Gastroesophageal sphincter (tissue), 4 donors: ENCODE results near the gene ARHGAP1. TPM values are rescaled to one million over a fixed set of nuclear protein-coding genes. Genes with fewer than 3 reads are reported as not detected.

Experiments used
- ATAC-seq: fragments of 150-250 bp; one replicate; pipeline ENCODE4 v1.9.1; 2016; ENCODE audit warnings: mild to moderate bottlenecking, moderate library complexity
- H3K27ac ChIP-seq, 4 donors: fragments of 200-600 bp; sonication (generic) in 3 of 4; 1 replicate in 3 of 4; 2 replicates in 1 of 4; pipeline ENCODE4 v1.5.1; 2016 to 2019
- H3K27me3 ChIP-seq: fragments of 200-600 bp; sonication (generic); one replicate; pipeline ENCODE4 v1.5.1; 2019
- H3K36me3 ChIP-seq, 2 donors: fragments of 200-600 bp; sonication (generic); one replicate each; pipeline ENCODE4 v1.5.1; 2019; ENCODE audit warnings: control low read depth in 1 of 2
- H3K4me1 ChIP-seq, 3 donors: fragments of 200-600 bp; sonication (generic); 1 replicate in 2 of 3; 2 replicates in 1 of 3; pipeline ENCODE4 v1.5.1; 2016 to 2019; ENCODE audit warnings: control low read depth in 2 of 3
- H3K4me3 ChIP-seq, 2 donors: fragments of 200-600 bp; sonication (generic); one replicate each; pipeline ENCODE4 v1.5.1; 2019; ENCODE audit warnings: mild to moderate bottlenecking in 1 of 2, moderate library complexity in 1 of 2
- H3K9me3 ChIP-seq, 3 donors: fragments of 200-600 bp; sonication (generic); one replicate each; pipeline ENCODE4 v1.5.1; 2017 to 2019; ENCODE audit warnings: control low read depth in 2 of 3
- CTCF ChIP-seq, 4 experiments: fragments of 200-600 bp in 2 of 4; fragments of 450-650 bp in 2 of 4; sonication (generic) in 1 of 4; IDR thresholded peaks; one replicate each; pipeline ENCODE4 v1.5.1; 2017 to 2019; ENCODE audit warnings: antibody characterized with exemption in 4 of 4, mild to moderate bottlenecking in 2 of 4, moderate library complexity in 2 of 4
- EP300 ChIP-seq: sonication (generic); formaldehyde crosslinking; IDR thresholded peaks from one replicate; pipeline ENCODE4 v1.6.1; 2017; ENCODE audit warnings: antibody characterized with exemption, mild to moderate bottlenecking
- POLR2A ChIP-seq, 2 donors: fragments of 450-650 bp; IDR thresholded peaks; one replicate each; pipeline ENCODE4 v1.6.1; 2017; ENCODE audit warnings: antibody characterized with exemption in 2 of 2, mild to moderate bottlenecking in 2 of 2, moderate library complexity in 1 of 2
- POLR2AphosphoS5 ChIP-seq: sonication (generic); formaldehyde crosslinking; IDR thresholded peaks from one replicate; pipeline ENCODE4 v1.6.1; 2017; ENCODE audit warnings: antibody characterized with exemption
- WGBS, 2 donors: methylation state at CpG; one replicate each; pipeline ENCODE4 v1.1.5; 2018; ENCODE audit warnings: low coverage in 1 of 2; 5-methylcytosine and 5-hydroxymethylcytosine counted together
- total RNA-seq, 4 donors: library from RNA; depleted of rRNA; stranded (reverse); fragments of >200 nt; gene quantifications; one replicate each; pipeline ENCODE4 v1.1.0, GENCODE V29; 2016

ARHGAP1 gene
- total RNA-seq, 4 donors from 2014 or later = 57.3 to 105 (median 64.0) TPM

DNA sequence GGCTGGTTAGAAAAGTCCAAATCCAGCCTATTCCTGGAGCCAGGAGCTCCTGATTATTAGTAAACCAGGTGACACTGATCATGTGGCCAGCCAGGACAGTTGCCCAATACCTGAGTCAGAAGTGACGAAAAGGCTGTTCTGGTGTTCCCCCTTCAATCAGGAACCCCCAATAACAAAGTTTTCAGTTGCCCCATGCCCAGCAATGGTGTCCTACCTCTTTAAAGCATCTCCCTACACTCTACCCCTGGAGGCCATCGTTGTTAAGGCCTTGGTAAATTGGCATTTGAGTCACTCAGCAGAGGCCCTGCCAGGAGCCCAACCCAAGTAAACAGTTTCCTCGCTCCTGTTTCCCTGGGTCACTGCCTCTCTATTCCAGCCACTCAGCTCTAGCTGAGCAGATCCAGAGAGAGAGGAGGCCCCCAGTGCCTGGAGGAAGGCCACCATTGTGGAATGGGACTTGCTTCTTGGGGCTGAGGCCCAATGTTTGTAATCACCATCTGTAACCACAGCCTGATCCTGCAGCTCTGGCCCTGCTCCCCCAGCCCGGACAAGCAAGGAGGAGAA is 25.0 kb downstream of the ARHGAP1 start:
- H3K27ac ChIP-seq = peak overlapping the region; percentile 35 to 86 (median 79)
- ATAC-seq = peak; percentile 79
- 5 to 40% methylated on average over 2 to 3 of the region's 4 CpGs for WGBS, 2 donors
- H3K36me3 ChIP-seq = peaks cover 0 to 86% of the 10 kb centered on the region in 2 donors
- H3K4me1 ChIP-seq = peaks cover 4 to 43% (median 29%) of the 10 kb centered on the region in 3 donors
- H3K4me3 ChIP-seq = no peak overlapping the region
- H3K27me3 ChIP-seq = no peaks in the 10 kb centered on the region
- H3K9me3 ChIP-seq = no peaks in the 10 kb centered on the region
- no peak for TF ChIP-seq EP300
- peak in 1 of 4 experiments; percentile 35 for TF ChIP-seq CTCF (IDR thresholded peaks at IDR 0.05)
- TF ChIP-seq POLR2A (IDR thresholded peaks at IDR 0.05) = no peak
- peak; percentile 30 for TF ChIP-seq POLR2AphosphoS5

DNA sequence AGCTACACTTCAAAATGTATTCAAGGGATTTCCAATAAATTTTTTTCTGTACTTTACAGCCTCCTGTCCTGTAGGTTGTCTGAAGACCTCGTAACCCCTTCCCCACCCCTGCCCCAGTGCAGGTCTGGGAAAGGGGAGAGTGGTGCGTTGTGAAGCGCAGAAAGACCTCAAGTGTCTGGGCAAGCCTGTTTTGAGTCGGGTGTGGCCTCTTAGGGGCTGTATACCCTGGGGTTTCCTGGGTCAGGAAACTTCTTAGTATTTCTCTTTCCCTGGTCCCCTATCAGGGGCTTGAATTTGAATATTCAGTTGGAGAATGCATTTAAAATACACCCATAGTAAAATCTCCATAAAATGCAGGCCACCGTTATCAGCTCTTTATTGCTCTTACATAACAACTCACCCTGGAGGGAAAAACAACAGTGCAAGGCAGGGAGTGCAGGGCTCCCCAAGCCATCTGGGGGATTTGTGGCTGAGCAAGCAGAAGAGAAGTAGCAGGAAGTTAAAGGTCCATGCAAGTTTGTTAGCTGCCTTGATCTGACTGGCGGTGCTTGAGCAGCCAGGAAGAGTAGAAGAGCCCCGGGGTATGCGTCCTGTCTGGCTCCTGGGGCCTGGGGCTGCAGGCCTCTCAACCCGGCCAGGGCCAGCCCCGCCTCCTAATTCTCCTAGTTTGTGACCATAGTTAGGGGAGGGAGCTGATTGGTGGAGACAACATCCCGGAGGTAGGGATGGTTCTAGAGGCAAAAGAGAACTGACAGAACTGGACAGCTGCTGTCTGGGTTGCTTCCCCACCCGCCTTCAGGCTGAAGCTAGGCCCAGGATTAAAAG is 25.7 kb downstream of the ARHGAP1 start:
- WGBS, 2 donors = 53 to 58% methylated on average over 6 to 8 of the region's 12 CpGs
- H3K27ac ChIP-seq = peak overlapping the region; percentile 35 to 86 (median 79)
- no peak overlapping the region for H3K4me3 ChIP-seq
- H3K9me3 ChIP-seq = no peaks in the 10 kb centered on the region
- TF ChIP-seq EP300 (no peak), POLR2AphosphoS5 (no peak), POLR2A (IDR thresholded peaks at IDR 0.05) (no peak), CTCF (IDR thresholded peaks at IDR 0.05) (no peak)
- no peaks in the 10 kb centered on the region for H3K27me3 ChIP-seq
- peaks cover 4 to 43% (median 29%) of the 10 kb centered on the region in 3 donors for H3K4me1 ChIP-seq
- ATAC-seq = no peak
- peaks cover 0 to 86% of the 10 kb centered on the region in 2 donors for H3K36me3 ChIP-seq

- Histone ChIP-seq H3K36me3 (peaks cover 0 to 86% of the 10 kb centered on the region in 2 donors), H3K27ac (peak overlapping the region in 3 of 4 donors; percentile 77 to 86 (median 81)), H3K4me3 (no peak overlapping the region), H3K4me1 (peaks cover 4 to 45% (median 29%) of the 10 kb centered on the region in 3 donors), H3K27me3 (no peaks in the 10 kb centered on the region), H3K9me3 (no peaks in the 10 kb centered on the region)
- ATAC-seq = no peak
- 41% methylated on average over 2 of the region's 6 CpGs; no CpG with 5 or more reads in 1 of the 2 donors for WGBS, 2 donors
- TF ChIP-seq CTCF (IDR thresholded peaks at IDR 0.05) = no peak
Measured at GRCh38 chr11:46673713-46674462, 26.5 kb downstream of the ARHGAP1 start.

GRCh38 chr11:46672381-46672839 is 28.0 kb downstream of the ARHGAP1 start:
- Histone ChIP-seq H3K36me3 (peaks cover 0 to 86% of the 10 kb centered on the region in 2 donors), H3K9me3 (no peaks in the 10 kb centered on the region), H3K4me3 (no peak overlapping the region), H3K27me3 (no peaks in the 10 kb centered on the region), H3K27ac (peak overlapping the region in 2 of 4 donors; percentile 18 to 24), H3K4me1 (peaks cover 4 to 58% (median 28%) of the 10 kb centered on the region in 3 donors)
- TF ChIP-seq POLR2AphosphoS5 (no peak), POLR2A (IDR thresholded peaks at IDR 0.05) (no peak), EP300 (no peak), CTCF (IDR thresholded peaks at IDR 0.05) (no peak)
- WGBS, 2 donors = no CpG with 5 or more reads among the region's 7 CpGs
- ATAC-seq = no peak
